ENCODE measurements around the gene HRAS.

HRAS gene

DNA sequence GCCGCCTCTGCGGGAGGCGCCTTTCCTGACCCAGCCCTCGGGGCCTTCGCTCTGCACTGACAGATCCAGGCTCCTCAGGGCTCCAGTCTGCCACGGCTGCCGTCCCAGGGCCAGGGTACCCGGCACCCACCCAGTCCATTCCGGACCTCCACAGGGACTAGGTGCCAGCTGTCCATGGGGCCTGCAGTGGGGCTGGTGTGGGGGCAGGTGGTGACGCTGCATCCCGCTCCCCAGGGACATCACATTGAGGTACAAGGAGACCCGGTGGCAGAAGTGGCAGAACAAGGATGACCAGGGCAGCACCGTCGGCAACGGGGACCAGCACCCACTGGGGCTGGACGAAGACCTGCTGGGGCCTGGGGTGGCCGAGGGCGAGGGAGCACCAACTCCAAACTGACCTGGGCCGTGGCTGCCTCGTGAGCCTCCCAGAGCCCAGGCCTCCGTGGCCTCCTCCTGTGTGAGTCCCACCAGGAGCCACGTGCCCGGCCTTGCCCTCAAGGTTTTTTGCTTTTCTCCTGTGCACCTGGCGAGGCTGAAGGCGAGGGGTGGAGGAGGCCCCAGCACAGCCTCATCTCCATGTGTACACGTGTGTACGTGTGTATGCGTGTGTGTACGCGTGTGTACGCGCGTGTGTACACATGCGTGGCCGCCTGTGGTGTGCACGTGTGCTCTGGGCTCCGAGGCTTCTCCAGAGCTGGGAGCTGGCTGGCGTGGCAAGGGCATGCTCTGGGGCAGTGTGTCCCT is 45.0 kb downstream of the HRAS start:
- TF ChIP-seq, protein P1, sequence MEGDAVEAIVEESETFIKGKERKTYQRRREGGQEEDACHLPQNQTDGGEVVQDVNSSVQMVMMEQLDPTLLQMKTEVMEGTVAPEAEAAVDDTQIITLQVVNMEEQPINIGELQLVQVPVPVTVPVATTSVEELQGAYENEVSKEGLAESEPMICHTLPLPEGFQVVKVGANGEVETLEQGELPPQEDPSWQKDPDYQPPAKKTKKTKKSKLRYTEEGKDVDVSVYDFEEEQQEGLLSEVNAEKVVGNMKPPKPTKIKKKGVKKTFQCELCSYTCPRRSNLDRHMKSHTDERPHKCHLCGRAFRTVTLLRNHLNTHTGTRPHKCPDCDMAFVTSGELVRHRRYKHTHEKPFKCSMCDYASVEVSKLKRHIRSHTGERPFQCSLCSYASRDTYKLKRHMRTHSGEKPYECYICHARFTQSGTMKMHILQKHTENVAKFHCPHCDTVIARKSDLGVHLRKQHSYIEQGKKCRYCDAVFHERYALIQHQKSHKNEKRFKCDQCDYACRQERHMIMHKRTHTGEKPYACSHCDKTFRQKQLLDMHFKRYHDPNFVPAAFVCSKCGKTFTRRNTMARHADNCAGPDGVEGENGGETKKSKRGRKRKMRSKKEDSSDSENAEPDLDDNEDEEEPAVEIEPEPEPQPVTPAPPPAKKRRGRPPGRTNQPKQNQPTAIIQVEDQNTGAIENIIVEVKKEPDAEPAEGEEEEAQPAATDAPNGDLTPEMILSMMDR (IDR thresholded peaks at IDR 0.05), result no peak
- H3K4me3 Mint-ChIP-seq, result no peak overlapping the region

DNA sequence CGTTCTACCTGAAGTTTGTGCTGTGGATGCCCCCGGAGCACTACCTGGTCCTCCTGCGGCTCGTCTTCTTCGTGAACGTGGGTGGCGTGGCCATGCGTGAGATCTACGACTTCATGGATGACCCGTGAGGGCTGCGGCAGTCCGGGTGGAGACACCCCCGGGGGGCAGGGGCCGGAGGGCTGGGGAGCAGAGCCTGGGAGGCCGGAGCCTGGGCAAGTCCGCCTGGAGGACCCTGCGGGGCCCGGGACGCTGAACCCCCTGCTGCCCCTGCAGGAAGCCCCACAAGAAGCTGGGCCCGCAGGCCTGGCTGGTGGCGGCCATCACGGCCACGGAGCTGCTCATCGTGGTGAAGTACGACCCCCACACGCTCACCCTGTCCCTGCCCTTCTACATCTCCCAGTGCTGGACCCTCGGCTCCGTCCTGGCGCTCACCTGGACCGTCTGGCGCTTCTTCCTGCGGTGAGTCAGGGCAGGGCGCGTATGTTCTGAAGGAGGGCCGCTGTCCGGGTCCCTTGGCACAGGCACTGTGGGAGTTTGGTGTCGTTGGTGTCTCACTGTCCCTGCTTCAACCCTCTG is 45.7 kb downstream of the HRAS start:
- H3K4me3 Mint-ChIP-seq, result no peak overlapping the region
- no peak for DNase-seq
- no peaks in the 10 kb centered on the region for H3K27me3 Mint-ChIP-seq (ENCODE audit: low read depth, poor library complexity)
- H3K4me1 Mint-ChIP-seq, result no peaks in the 10 kb centered on the region
- H3K27ac Mint-ChIP-seq, result no peak overlapping the region
- H3K9me3 Mint-ChIP-seq, result no peaks in the 10 kb centered on the region
- TF ChIP-seq, protein P1 (IDR thresholded peaks at IDR 0.05), result no peak
- peaks cover 18% of the 10 kb centered on the region for H3K36me3 Mint-ChIP-seq (ENCODE audit: low read depth)

More for the DNA sequence above, 45.0 kb downstream of the HRAS start:
- Mint-ChIP-seq H3K9me3 (no peaks in the 10 kb centered on the region), H3K27me3 (ENCODE audit: low read depth, poor library complexity) (no peaks in the 10 kb centered on the region), H3K27ac (no peak overlapping the region), H3K36me3 (ENCODE audit: low read depth) (peaks cover 22% of the 10 kb centered on the region), H3K4me1 (peaks cover 3% of the 10 kb centered on the region)
- DNase-seq, result no peak

DNA sequence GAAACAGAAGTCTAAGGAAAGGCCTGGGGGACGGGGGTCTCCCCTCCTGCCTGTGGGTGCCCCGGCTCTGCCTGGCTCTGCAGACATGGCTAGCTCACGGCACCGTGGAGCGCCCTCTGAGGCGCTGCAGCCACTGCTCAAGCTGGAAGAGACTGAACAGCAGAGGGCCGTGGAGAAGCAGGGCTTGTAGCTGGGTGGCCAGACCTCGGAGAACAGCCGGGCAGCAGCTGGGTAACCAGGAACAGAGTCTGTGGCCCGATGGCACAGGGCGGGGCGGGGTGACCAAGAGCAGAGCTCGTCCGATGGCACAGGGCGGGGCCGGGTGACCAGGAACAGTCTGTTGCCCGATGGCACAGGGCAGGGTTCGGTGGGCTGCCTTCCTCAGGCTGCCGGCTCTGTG is 46.4 kb downstream of the HRAS start:
- TF ChIP-seq, protein P1 (IDR thresholded peaks at IDR 0.05), result no peak
- Mint-ChIP-seq H3K9me3 (peaks cover 4% of the 10 kb centered on the region), H3K27ac (peak overlapping the region; percentile 74), H3K4me3 (no peak overlapping the region), H3K36me3 (ENCODE audit: low read depth) (peaks cover 19% of the 10 kb centered on the region), H3K4me1 (no peaks in the 10 kb centered on the region), H3K27me3 (ENCODE audit: low read depth, poor library complexity) (no peaks in the 10 kb centered on the region)
- DNase-seq, result no peak

DNA sequence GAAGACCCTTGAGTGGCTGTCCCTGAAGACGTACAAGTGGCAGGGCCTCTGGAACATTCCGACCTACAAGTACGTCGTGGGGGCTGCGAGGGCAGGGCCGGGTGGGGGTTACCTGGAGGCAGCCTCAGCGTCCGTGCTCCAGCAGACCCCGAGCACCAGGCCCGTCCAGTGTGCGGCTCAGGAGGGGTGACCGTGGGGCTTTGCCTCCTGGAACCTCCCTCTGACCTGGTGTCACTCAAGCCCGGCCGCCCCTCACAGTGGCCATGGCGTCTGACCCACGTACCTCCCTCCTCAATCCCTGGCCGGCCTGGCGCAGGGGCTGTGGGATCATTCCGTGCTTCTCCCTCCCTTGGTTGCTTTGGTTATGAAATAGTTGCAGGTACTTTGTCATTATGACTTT is 46.8 kb downstream of the HRAS start:
- H3K27ac Mint-ChIP-seq, result peak overlapping the region; percentile 74

DNA sequence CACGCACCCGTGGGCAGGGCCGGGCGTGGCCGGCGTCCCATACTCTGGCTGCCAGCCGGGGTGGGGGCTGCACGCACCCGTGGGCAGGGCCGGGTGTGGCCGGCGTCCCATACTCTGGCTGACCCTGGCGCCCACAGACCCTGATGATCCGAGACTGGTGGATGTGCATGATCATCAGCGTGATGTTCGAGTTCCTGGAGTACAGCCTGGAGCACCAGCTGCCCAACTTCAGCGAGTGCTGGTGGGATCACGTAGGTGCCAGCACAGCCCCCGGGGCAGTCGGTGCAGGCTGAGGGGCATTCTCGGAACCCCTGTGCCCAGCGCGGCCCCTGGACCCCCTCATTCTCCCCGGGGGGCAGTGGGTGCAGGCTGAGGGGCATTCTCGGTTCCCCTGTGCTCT is 47.3 kb downstream of the HRAS start:
- Mint-ChIP-seq H3K4me1 (no peaks in the 10 kb centered on the region), H3K4me3 (no peak overlapping the region), H3K9me3 (peaks cover 14% of the 10 kb centered on the region), H3K27me3 (ENCODE audit: low read depth, poor library complexity) (no peaks in the 10 kb centered on the region), H3K27ac (no peak overlapping the region), H3K36me3 (ENCODE audit: low read depth) (peaks cover 28% of the 10 kb centered on the region)
- DNase-seq, result no peak
- TF ChIP-seq, protein P1 (IDR thresholded peaks at IDR 0.05), result no peak

More for the DNA sequence above, 46.8 kb downstream of the HRAS start:
- DNase-seq, result no peak
- no peak overlapping the region for H3K4me3 Mint-ChIP-seq
- H3K27me3 Mint-ChIP-seq (ENCODE audit: low read depth, poor library complexity), result no peaks in the 10 kb centered on the region
- no peaks in the 10 kb centered on the region for H3K4me1 Mint-ChIP-seq
- TF ChIP-seq, protein P1 (IDR thresholded peaks at IDR 0.05), result no peak
- peaks cover 23% of the 10 kb centered on the region for H3K36me3 Mint-ChIP-seq (ENCODE audit: low read depth)
- peaks cover 8% of the 10 kb centered on the region for H3K9me3 Mint-ChIP-seq

All from nephron progenitor cell (in vitro differentiated cells).